ENCODE measurements around the gene ILF2. TPM values are rescaled to one million over a fixed set of nuclear protein-coding genes. Genes with fewer than 3 reads are reported as not detected.

ILF2 gene
- total and polyA plus RNA-seq, 2 of the 13 experiments (the other 11 are each of a cell fraction or from before 2014, with no cell fraction given) = 292 to 366 TPM

DNA sequence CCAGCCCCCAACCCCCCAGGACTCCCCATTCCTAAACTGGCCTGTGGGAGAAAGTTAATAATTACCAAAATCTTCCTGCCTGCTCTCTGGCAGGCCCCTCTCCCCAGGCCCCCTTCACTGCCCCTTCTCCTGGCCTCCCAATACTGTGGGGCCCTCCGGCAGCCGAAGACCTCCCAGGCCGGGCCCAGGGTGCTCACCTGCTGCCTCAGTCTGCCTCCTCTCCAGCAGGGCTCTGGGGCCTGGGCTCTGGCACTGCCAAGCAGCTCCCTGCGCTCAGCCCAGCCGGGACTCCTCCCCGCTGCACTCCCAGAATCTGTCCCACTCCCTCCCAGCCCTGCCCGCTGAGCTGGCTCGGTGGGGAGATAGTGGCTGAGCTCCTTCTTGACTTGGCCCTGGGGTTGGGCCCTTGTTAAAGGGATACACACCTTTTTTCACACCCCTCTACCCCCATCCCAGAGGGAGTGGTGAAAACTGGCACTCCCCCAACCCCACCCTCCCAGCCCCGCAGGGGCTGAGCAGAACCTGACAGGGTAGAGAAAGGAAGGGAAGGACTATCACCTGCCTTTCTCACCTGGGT is 58.0 kb downstream of the ILF2 start, which contains the start of gene S100A16 (continued):
- TF ChIP-seq, protein P1, sequence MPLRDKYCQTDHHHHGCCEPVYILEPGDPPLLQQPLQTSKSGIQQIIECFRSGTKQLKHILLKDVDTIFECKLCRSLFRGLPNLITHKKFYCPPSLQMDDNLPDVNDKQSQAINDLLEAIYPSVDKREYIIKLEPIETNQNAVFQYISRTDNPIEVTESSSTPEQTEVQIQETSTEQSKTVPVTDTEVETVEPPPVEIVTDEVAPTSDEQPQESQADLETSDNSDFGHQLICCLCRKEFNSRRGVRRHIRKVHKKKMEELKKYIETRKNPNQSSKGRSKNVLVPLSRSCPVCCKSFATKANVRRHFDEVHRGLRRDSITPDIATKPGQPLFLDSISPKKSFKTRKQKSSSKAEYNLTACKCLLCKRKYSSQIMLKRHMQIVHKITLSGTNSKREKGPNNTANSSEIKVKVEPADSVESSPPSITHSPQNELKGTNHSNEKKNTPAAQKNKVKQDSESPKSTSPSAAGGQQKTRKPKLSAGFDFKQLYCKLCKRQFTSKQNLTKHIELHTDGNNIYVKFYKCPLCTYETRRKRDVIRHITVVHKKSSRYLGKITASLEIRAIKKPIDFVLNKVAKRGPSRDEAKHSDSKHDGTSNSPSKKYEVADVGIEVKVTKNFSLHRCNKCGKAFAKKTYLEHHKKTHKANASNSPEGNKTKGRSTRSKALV (CRISPR knock-in tag; IDR thresholded peaks at IDR 0.05) = 0 out of 2 replicates have a peak, but pooled peaks have one; percentile 18
- TF ChIP-seq ZNF33A (CRISPR knock-in tag; IDR thresholded peaks at IDR 0.05; ENCODE audit: borderline replicate concordance) = no peak
- TF ChIP-seq RBM39 (IDR thresholded peaks at IDR 0.05; ENCODE audit: low read depth, low read length, poor library complexity, severe bottlenecking) = peak; percentile 75
- TF ChIP-seq, protein P2, sequence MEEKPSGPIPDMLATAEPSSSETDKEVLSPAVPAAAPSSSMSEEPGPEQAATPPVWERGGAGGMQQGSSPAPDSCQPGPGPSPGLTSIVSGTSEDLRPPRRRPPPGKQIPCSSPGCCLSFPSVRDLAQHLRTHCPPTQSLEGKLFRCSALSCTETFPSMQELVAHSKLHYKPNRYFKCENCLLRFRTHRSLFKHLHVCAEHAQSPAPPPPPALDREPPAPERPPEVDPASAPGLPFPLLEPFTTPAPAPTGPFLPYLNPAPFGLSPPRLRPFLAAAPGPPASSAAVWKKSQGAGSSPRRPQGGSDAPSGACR (CRISPR knock-in tag; IDR thresholded peaks at IDR 0.05) = no peak
- no peak for TF ChIP-seq ZNF567 (CRISPR knock-in tag; IDR thresholded peaks at IDR 0.05; ENCODE audit: borderline replicate concordance)
- TF ChIP-seq, protein P3, sequence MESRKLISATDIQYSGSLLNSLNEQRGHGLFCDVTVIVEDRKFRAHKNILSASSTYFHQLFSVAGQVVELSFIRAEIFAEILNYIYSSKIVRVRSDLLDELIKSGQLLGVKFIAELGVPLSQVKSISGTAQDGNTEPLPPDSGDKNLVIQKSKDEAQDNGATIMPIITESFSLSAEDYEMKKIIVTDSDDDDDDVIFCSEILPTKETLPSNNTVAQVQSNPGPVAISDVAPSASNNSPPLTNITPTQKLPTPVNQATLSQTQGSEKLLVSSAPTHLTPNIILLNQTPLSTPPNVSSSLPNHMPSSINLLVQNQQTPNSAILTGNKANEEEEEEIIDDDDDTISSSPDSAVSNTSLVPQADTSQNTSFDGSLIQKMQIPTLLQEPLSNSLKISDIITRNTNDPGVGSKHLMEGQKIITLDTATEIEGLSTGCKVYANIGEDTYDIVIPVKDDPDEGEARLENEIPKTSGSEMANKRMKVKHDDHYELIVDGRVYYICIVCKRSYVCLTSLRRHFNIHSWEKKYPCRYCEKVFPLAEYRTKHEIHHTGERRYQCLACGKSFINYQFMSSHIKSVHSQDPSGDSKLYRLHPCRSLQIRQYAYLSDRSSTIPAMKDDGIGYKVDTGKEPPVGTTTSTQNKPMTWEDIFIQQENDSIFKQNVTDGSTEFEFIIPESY (CRISPR knock-in tag; IDR thresholded peaks at IDR 0.05) = no peak
- peak; percentile 31; the same call in 1 of the 2 replicates for TF ChIP-seq ZBTB7A (CRISPR knock-in tag; IDR thresholded peaks at IDR 0.05)
- TF ChIP-seq SP2 (CRISPR knock-in tag; IDR thresholded peaks at IDR 0.05) = no peak
- TF ChIP-seq SRSF9 (IDR thresholded peaks at IDR 0.05; ENCODE audit: borderline replicate concordance, insufficient read depth, low read depth, low read length, poor library complexity, severe bottlenecking) = no peak
- TF ChIP-seq, protein P4, sequence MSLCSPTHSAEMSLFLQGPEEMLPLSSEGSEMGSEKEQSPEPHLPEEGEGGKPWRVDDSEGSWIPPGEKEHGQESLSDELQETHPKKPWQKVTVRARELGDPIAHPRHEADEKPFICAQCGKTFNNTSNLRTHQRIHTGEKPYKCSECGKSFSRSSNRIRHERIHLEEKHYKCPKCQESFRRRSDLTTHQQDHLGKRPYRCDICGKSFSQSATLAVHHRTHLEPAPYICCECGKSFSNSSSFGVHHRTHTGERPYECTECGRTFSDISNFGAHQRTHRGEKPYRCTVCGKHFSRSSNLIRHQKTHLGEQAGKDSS (CRISPR knock-in tag; IDR thresholded peaks at IDR 0.05; ENCODE audit: borderline replicate concordance, low read depth) = 0 out of 2 replicates have a peak, but pooled peaks have one; percentile 25
- TF ChIP-seq, protein P5, sequence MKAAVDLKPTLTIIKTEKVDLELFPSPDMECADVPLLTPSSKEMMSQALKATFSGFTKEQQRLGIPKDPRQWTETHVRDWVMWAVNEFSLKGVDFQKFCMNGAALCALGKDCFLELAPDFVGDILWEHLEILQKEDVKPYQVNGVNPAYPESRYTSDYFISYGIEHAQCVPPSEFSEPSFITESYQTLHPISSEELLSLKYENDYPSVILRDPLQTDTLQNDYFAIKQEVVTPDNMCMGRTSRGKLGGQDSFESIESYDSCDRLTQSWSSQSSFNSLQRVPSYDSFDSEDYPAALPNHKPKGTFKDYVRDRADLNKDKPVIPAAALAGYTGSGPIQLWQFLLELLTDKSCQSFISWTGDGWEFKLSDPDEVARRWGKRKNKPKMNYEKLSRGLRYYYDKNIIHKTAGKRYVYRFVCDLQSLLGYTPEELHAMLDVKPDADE (CRISPR knock-in tag; IDR thresholded peaks at IDR 0.05) = no peak
- 0 out of 2 replicates have a peak, but pooled peaks have one; percentile 43 for TF ChIP-seq ARNTL (CRISPR knock-in tag; IDR thresholded peaks at IDR 0.05)
- TF ChIP-seq, protein P6, sequence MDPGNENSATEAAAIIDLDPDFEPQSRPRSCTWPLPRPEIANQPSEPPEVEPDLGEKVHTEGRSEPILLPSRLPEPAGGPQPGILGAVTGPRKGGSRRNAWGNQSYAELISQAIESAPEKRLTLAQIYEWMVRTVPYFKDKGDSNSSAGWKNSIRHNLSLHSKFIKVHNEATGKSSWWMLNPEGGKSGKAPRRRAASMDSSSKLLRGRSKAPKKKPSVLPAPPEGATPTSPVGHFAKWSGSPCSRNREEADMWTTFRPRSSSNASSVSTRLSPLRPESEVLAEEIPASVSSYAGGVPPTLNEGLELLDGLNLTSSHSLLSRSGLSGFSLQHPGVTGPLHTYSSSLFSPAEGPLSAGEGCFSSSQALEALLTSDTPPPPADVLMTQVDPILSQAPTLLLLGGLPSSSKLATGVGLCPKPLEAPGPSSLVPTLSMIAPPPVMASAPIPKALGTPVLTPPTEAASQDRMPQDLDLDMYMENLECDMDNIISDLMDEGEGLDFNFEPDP (CRISPR knock-in tag; conservative IDR thresholded peaks at IDR 0.05) = no peak
- TF ChIP-seq ZNF75D (CRISPR knock-in tag; IDR thresholded peaks at IDR 0.05; ENCODE audit: borderline replicate concordance) = no peak
- no peak for TF ChIP-seq ZNF564 (CRISPR knock-in tag; IDR thresholded peaks at IDR 0.05)
- peak; percentile 59; the same call in 1 of the 2 replicates for TF ChIP-seq ZNF501 (CRISPR knock-in tag; IDR thresholded peaks at IDR 0.05)
- no peak for TF ChIP-seq FOXJ3 (CRISPR knock-in tag; IDR thresholded peaks at IDR 0.05; ENCODE audit: borderline replicate concordance)
- TF ChIP-seq ZNF256 (CRISPR knock-in tag; conservative IDR thresholded peaks at IDR 0.05) = no peak
- no peak for TF ChIP-seq ZNF674 (CRISPR knock-in tag; IDR thresholded peaks at IDR 0.05; ENCODE audit: low read depth)
- TF ChIP-seq RBAK (CRISPR knock-in tag; IDR thresholded peaks at IDR 0.05) = no peak
